Breast epithelium (tissue), 3 donors: ENCODE measurements around the gene AMD1.

ENCODE experiments used
- POLR2A ChIP-seq: fragments of 450-650 bp; IDR thresholded peaks from one replicate; pipeline ENCODE4 v1.6.1; 2016; ENCODE audit warnings: antibody characterized with exemption, mild to moderate bottlenecking, moderate library complexity
- POLR2AphosphoS5 ChIP-seq, 3 donors: sonication (generic); formaldehyde crosslinking; IDR thresholded peaks; one replicate each; pipeline ENCODE4 v1.6.1; 2017; ENCODE audit warnings: antibody characterized with exemption in 3 of 3
- TF ChIP-seq, protein P1 (sequence below), 3 donors: fragments of 450-650 bp; IDR thresholded peaks; one replicate each; pipeline ENCODE4 v1.5.1; 2016 to 2017; ENCODE audit warnings: antibody characterized with exemption in 3 of 3, mild to moderate bottlenecking in 3 of 3, moderate library complexity in 3 of 3

DNA sequence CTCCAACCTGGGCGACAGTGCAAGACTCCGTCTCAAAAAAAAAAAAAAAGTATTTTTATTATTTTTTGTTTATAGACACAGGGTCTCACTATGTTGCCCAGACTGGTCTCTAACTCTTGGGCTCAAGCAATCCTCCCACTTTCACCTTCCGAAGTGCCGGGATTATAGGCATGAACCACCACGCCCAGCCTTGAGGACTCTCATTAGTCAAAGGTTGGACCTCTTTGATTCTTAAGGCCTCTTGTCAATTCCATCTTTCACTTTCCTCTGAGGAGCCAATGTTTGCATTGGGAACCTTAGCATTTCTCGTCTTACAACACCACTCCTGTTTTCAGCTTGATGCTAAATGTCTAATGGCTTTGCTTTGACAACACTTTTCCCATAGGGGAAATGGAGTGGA, 43.2 kb upstream of the AMD1 start:
- TF ChIP-seq, protein P1, sequence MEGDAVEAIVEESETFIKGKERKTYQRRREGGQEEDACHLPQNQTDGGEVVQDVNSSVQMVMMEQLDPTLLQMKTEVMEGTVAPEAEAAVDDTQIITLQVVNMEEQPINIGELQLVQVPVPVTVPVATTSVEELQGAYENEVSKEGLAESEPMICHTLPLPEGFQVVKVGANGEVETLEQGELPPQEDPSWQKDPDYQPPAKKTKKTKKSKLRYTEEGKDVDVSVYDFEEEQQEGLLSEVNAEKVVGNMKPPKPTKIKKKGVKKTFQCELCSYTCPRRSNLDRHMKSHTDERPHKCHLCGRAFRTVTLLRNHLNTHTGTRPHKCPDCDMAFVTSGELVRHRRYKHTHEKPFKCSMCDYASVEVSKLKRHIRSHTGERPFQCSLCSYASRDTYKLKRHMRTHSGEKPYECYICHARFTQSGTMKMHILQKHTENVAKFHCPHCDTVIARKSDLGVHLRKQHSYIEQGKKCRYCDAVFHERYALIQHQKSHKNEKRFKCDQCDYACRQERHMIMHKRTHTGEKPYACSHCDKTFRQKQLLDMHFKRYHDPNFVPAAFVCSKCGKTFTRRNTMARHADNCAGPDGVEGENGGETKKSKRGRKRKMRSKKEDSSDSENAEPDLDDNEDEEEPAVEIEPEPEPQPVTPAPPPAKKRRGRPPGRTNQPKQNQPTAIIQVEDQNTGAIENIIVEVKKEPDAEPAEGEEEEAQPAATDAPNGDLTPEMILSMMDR (IDR thresholded peaks at IDR 0.05) = no peak
- TF ChIP-seq POLR2AphosphoS5 (IDR thresholded peaks at IDR 0.05) (no peak), POLR2A (no peak)
